ENCODE results near the gene ORAI1. TPM values are rescaled to one million over a fixed set of nuclear protein-coding genes. Genes with fewer than 3 reads are reported as not detected.

The ORAI1 gene
- total RNA-seq, 3 donors from 2014 or later (not counting 1 experiment from before 2014, with no cell fraction given) = 64.6 to 74.1 (median 70.8) TPM

DNA sequence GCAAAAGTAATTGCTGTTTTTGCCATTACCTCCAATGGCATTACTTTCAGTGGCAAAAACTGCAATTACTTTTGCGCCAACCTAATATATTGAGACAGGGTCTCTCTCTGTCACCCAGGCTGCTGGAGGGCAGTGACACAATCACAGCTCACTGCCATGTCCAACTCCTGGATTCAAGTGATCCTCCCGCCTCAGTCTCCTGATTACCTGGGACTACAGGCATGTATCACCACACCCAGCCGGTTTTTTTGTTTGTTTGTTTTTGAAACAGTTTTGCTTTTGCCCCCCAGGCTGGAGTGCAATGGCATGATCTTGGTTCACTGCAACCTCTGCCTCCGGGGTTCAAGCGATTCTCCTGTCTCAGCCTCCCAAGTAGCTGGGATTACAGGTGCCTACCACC is 29.8 kb upstream of the ORAI1 start:
- Mint-ChIP-seq H3K4me1 (peaks cover 15 to 16% of the 10 kb centered on the region in 2 donors), H3K36me3 (no peaks in the 10 kb centered on the region), H3K9me3 (no peaks in the 10 kb centered on the region), H3K27ac (no peak overlapping the region), H3K4me3 (no peak overlapping the region), H3K27me3 (ENCODE audit: low read depth in 2 of 2) (no peaks in the 10 kb centered on the region)
- TF ChIP-seq CTCF (IDR thresholded peaks at IDR 0.05) = no peak
- Histone ChIP-seq H3K4me1 (ENCODE audit: control insufficient read depth, insufficient read depth, low read length) (peaks cover 10% of the 10 kb centered on the region), H3K27ac (ENCODE audit: low read length) (no peak overlapping the region), H3K4me3 (ENCODE audit: low read length) (no peak overlapping the region), H3K36me3 (ENCODE audit: control insufficient read depth, insufficient read depth, low read length) (peaks cover 2% of the 10 kb centered on the region), H3K9me3 (ENCODE audit: control insufficient read depth, insufficient read depth, low read length) (no peaks in the 10 kb centered on the region), H3K27me3 (ENCODE audit: control insufficient read depth, insufficient read depth, low read length) (no peaks in the 10 kb centered on the region)
- DNase-seq = no peak
- WGBS (ENCODE audit: insufficient coverage) = 99% methylated on average over 5 of the region's 5 CpGs
- intact Hi-C loops (cut with micrococcal nuclease) = no loop called here
- no peak for ATAC-seq

DNA sequence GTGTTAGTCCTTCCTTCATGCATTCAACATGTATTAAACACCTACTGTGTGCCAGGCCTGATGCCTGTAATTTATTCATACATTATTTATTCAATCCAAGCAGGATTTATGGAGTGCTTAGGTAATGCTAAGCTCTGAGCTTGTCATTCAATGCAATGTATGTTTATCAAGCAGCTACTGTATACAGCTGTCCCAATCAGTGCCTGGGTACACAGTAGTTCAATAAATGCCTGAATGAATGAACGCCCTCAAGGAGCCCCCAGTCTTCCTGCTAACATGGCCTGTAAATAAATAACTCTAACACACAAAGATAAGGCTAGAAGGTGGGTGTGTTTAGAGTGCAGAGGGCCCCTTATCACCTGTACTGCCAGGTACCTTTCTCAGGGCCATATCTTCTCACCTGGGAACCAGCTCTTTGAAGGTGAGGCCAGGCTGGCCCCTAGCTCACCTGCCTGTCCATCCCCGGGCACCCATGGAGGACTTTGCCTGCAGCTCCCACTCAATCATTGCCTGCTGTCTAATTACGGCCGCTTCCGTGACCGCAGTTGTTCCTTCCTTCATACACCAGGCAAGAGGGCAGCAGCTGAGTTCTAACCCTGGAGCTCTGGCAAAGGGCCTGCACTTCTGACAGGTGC is 25.5 kb upstream of the ORAI1 start:
- Histone ChIP-seq H3K4me3 (ENCODE audit: low read length) (no peak overlapping the region), H3K36me3 (ENCODE audit: control insufficient read depth, insufficient read depth, low read length) (no peaks in the 10 kb centered on the region), H3K9me3 (ENCODE audit: control insufficient read depth, insufficient read depth, low read length) (no peaks in the 10 kb centered on the region), H3K27ac (ENCODE audit: low read length) (no peak overlapping the region), H3K4me1 (ENCODE audit: control insufficient read depth, insufficient read depth, low read length) (no peaks in the 10 kb centered on the region), H3K27me3 (ENCODE audit: control insufficient read depth, insufficient read depth, low read length) (no peaks in the 10 kb centered on the region)
- DNase-seq (no peak), ATAC-seq (no peak)
- intact Hi-C loops (cut with micrococcal nuclease) = no loop called here
- Mint-ChIP-seq H3K4me3 (no peak overlapping the region), H3K27ac (no peak overlapping the region), H3K9me3 (no peaks in the 10 kb centered on the region), H3K4me1 (no peaks in the 10 kb centered on the region), H3K36me3 (no peaks in the 10 kb centered on the region), H3K27me3 (ENCODE audit: low read depth in 2 of 2) (no peaks in the 10 kb centered on the region)
- no peak for TF ChIP-seq CTCF (IDR thresholded peaks at IDR 0.05)
- WGBS (ENCODE audit: insufficient coverage) = 98% methylated on average over 6 of the region's 6 CpGs

DNA sequence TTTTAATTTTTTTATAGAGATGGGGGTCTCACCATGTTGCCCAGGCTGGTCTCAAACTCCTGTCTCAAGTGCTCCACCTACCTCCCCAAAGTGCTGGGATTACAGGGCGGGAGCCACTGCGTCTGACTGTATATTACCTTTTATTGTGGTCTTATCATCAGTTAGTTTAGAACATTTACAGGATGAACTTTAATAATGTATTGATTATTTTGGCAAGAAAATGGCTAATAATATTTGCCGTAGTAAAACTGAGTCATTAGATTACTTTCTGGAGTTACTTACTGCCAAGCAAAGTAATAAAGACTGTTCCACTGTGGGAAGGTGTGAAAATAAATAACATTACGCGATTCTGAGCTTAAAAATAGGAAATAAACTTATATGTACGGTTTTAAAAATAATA is 23.6 kb upstream of the ORAI1 start:
- DNase-seq (no peak), ATAC-seq (no peak)
- intact Hi-C loops (cut with micrococcal nuclease) = no loop called here
- Mint-ChIP-seq H3K36me3 (no peaks in the 10 kb centered on the region), H3K9me3 (no peaks in the 10 kb centered on the region), H3K4me1 (no peaks in the 10 kb centered on the region), H3K4me3 (no peak overlapping the region), H3K27me3 (ENCODE audit: low read depth in 2 of 2) (no peaks in the 10 kb centered on the region), H3K27ac (no peak overlapping the region)
- Histone ChIP-seq H3K4me1 (ENCODE audit: control insufficient read depth, insufficient read depth, low read length) (no peaks in the 10 kb centered on the region), H3K27me3 (ENCODE audit: control insufficient read depth, insufficient read depth, low read length) (no peaks in the 10 kb centered on the region), H3K36me3 (ENCODE audit: control insufficient read depth, insufficient read depth, low read length) (no peaks in the 10 kb centered on the region), H3K27ac (ENCODE audit: low read length) (no peak overlapping the region), H3K4me3 (ENCODE audit: low read length) (no peak overlapping the region), H3K9me3 (ENCODE audit: control insufficient read depth, insufficient read depth, low read length) (no peaks in the 10 kb centered on the region)
- TF ChIP-seq CTCF (IDR thresholded peaks at IDR 0.05) = no peak
- 96% methylated on average over 4 of the region's 6 CpGs for WGBS (ENCODE audit: insufficient coverage)

GRCh38 chr12:121603581-121603980 is 22.7 kb upstream of the ORAI1 start:
- Histone ChIP-seq H3K4me3 (ENCODE audit: low read length) (no peak overlapping the region), H3K27me3 (ENCODE audit: control insufficient read depth, insufficient read depth, low read length) (no peaks in the 10 kb centered on the region), H3K27ac (ENCODE audit: low read length) (no peak overlapping the region), H3K4me1 (ENCODE audit: control insufficient read depth, insufficient read depth, low read length) (no peaks in the 10 kb centered on the region), H3K36me3 (ENCODE audit: control insufficient read depth, insufficient read depth, low read length) (no peaks in the 10 kb centered on the region), H3K9me3 (ENCODE audit: control insufficient read depth, insufficient read depth, low read length) (no peaks in the 10 kb centered on the region)
- DNase-seq = no peak
- H3K9me3 Mint-ChIP-seq = no peaks in the 10 kb centered on the region
- intact Hi-C loops (cut with micrococcal nuclease) = no loop called here
- peaks cover 0 to 3% of the 10 kb centered on the region in 2 donors for H3K4me1 Mint-ChIP-seq
- ATAC-seq = no peak
- no peak overlapping the region for H3K4me3 Mint-ChIP-seq
- H3K27ac Mint-ChIP-seq = no peak overlapping the region
- TF ChIP-seq CTCF (IDR thresholded peaks at IDR 0.05) = no peak
- WGBS (ENCODE audit: insufficient coverage) = 98% methylated on average over 6 of the region's 6 CpGs
- no peaks in the 10 kb centered on the region for H3K36me3 Mint-ChIP-seq
- H3K27me3 Mint-ChIP-seq (ENCODE audit: low read depth in 2 of 2) = no peaks in the 10 kb centered on the region
